Nephron (organoid): ENCODE data around the gene CLEC16A.
"Not testable (repeated sequence)": the region's sequence is repeated elsewhere in the genome, so short reads cannot be mapped to it uniquely, and the experiment has no call there.

ENCODE experiments used
- H3K27ac Mint-ChIP-seq, 3 experiments: 2 replicates each; pipeline ENCODE4 v1.8.0; 2020; ENCODE audit warnings: mixed read lengths in 3 of 3, mild to moderate bottlenecking in 2 of 3, moderate library complexity in 1 of 3
- H3K27me3 Mint-ChIP-seq: 2 replicates; pipeline ENCODE4 v1.8.0; 2021; ENCODE audit warnings: low read depth, mild to moderate bottlenecking, moderate library complexity, mixed read lengths
- H3K36me3 Mint-ChIP-seq: 2 replicates; pipeline ENCODE4 v1.8.0; 2020; ENCODE audit warnings: low read depth, mixed read lengths
- H3K4me1 Mint-ChIP-seq: 2 replicates; pipeline ENCODE4 v1.8.0; 2020; ENCODE audit warnings: mixed read lengths
- H3K4me3 Mint-ChIP-seq, 3 experiments: 2 replicates each; pipeline ENCODE4 v1.8.0; 2020; ENCODE audit warnings: mild to moderate bottlenecking in 3 of 3, mixed read lengths in 3 of 3, moderate library complexity in 2 of 3
- H3K9me3 Mint-ChIP-seq: 2 replicates; pipeline ENCODE4 v1.8.0; 2020; ENCODE audit warnings: mixed read lengths
- CTCF ChIP-seq, 3 experiments: fragments of 200-600 bp; sonication (generic); IDR thresholded peaks; one replicate each; pipeline ENCODE4 v1.5.0; 2021; ENCODE audit warnings: antibody characterized with exemption in 3 of 3; ENCODE audit not compliant: unreplicated experiment in 3 of 3

The CLEC16A gene

GRCh38 chr16:11217651-11218603, 273.6 kb downstream of the CLEC16A start:
- Mint-ChIP-seq H3K4me1 (no peaks in the 10 kb centered on the region), H3K9me3 (peaks cover 14% of the 10 kb centered on the region), H3K4me3 (no peak overlapping the region)

GRCh38 chr16:11218604-11218962, 274.2 kb downstream of the CLEC16A start:
- H3K9me3 Mint-ChIP-seq: peaks cover 14% of the 10 kb centered on the region
- no peak overlapping the region for H3K4me3 Mint-ChIP-seq
- H3K27ac Mint-ChIP-seq: no peak overlapping the region
- peak in 2 of 3 experiments; percentile 4 to 37 for TF ChIP-seq CTCF (IDR thresholded peaks at IDR 0.05; ENCODE audit: unreplicated experiment in 3 of 3)
- no peaks in the 10 kb centered on the region for H3K4me1 Mint-ChIP-seq
- H3K27me3 Mint-ChIP-seq: peaks cover 5% of the 10 kb centered on the region
- H3K36me3 Mint-ChIP-seq: peaks cover 3% of the 10 kb centered on the region

More at GRCh38 chr16:11217651-11218603, 273.6 kb downstream of the CLEC16A start:
- no peak overlapping the region for H3K27ac Mint-ChIP-seq
- peaks cover 3% of the 10 kb centered on the region for H3K36me3 Mint-ChIP-seq
- no peak for TF ChIP-seq CTCF (IDR thresholded peaks at IDR 0.05; ENCODE audit: unreplicated experiment in 3 of 3)
- H3K27me3 Mint-ChIP-seq: peaks cover 1% of the 10 kb centered on the region

- H3K9me3 Mint-ChIP-seq: peaks cover 14% of the 10 kb centered on the region
- TF ChIP-seq CTCF (IDR thresholded peaks at IDR 0.05; ENCODE audit: unreplicated experiment in 3 of 3): no peak
- H3K4me3 Mint-ChIP-seq: no peak overlapping the region
- H3K27me3 Mint-ChIP-seq: peaks cover 7% of the 10 kb centered on the region
- H3K27ac Mint-ChIP-seq: no peak overlapping the region
- peaks cover 3% of the 10 kb centered on the region for H3K36me3 Mint-ChIP-seq
- H3K4me1 Mint-ChIP-seq: no peaks in the 10 kb centered on the region
Observed at GRCh38 chr16:11219178-11219577, 274.8 kb downstream of the CLEC16A start.

- peaks cover 14% of the 10 kb centered on the region for H3K9me3 Mint-ChIP-seq
- peaks cover 11% of the 10 kb centered on the region for H3K27me3 Mint-ChIP-seq
- H3K27ac Mint-ChIP-seq, H3K36me3 Mint-ChIP-seq, H3K4me1 Mint-ChIP-seq, H3K4me3 Mint-ChIP-seq: not testable (repeated sequence)
Observed at GRCh38 chr16:11220507-11220906, 276.1 kb downstream of the CLEC16A start.

- Mint-ChIP-seq H3K27ac (no peak overlapping the region), H3K9me3 (no peaks in the 10 kb centered on the region), H3K27me3 (peaks cover 11% of the 10 kb centered on the region), H3K36me3 (no peaks in the 10 kb centered on the region), H3K4me1 (no peaks in the 10 kb centered on the region), H3K4me3 (no peak overlapping the region)
- no peak for TF ChIP-seq CTCF (IDR thresholded peaks at IDR 0.05; ENCODE audit: unreplicated experiment in 3 of 3)
Observed at GRCh38 chr16:11224096-11224893, 279.9 kb downstream of the CLEC16A start.

- Mint-ChIP-seq H3K27me3 (peaks cover 11% of the 10 kb centered on the region), H3K4me3 (no peak overlapping the region), H3K27ac (no peak overlapping the region), H3K36me3 (no peaks in the 10 kb centered on the region), H3K4me1 (no peaks in the 10 kb centered on the region), H3K9me3 (no peaks in the 10 kb centered on the region)
- TF ChIP-seq CTCF (IDR thresholded peaks at IDR 0.05; ENCODE audit: unreplicated experiment in 3 of 3): no peak
Observed at GRCh38 chr16:11224894-11225676, 280.7 kb downstream of the CLEC16A start.
